ENCODE data around the gene MSANTD3. TPM values are rescaled to one million over a fixed set of nuclear protein-coding genes. Genes with fewer than 3 reads are reported as not detected.

Gene MSANTD3
- total and polyA plus RNA-seq, 4 donors, result 4.3 to 7.4 (median 6.6) TPM

DNA sequence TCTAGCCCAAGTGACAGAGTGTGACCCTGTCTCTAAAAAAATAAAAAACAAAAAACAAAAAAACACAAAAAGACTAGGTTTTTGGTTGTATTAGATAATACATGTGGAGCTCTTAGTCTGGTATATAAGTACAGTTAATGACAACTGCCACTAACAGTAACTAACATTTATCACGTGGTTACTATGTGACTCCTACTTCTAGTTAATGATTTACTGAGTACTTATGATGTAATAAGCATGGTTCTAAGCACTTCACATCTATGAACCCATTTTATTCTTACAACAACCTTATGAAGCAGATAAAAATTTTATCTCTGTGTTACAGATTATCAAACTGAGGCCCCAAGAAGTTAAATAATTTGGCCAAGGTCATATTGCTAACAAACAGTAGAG is 39.9 kb downstream of the MSANTD3 start:
- H3K27me3 ChIP-seq (ENCODE audit: control insufficient read depth in 4 of 4, insufficient read depth in 4 of 4, low read length in 3 of 4), result no peaks in the 10 kb centered on the region
- H3K4me1 ChIP-seq (ENCODE audit: control insufficient read depth in 4 of 4, insufficient read depth in 4 of 4, low read length in 3 of 4), result no peaks in the 10 kb centered on the region
- H3K27ac ChIP-seq (ENCODE audit: low read depth in 1 of 2, low read length in 2 of 2), result no peak overlapping the region
- no peaks in the 10 kb centered on the region for H3K9me3 ChIP-seq (ENCODE audit: control insufficient read depth in 4 of 4, low read length in 3 of 4)
- DNase-seq (ENCODE audit: low spot score), result no peak
- no peak overlapping the region for H3K9ac ChIP-seq (ENCODE audit: low read depth in 1 of 2, low read length in 2 of 2)
- H3K36me3 ChIP-seq (ENCODE audit: control insufficient read depth in 4 of 4, insufficient read depth in 3 of 4, low read depth in 1 of 4, low read length in 3 of 4), result no peaks in the 10 kb centered on the region
- WGBS, result 33% methylated on average over 1 of the region's 1 CpG
- H3K4me3 ChIP-seq (ENCODE audit: low read depth in 1 of 3, low read length in 3 of 3), result no peak overlapping the region
- no peak for TF ChIP-seq SP1 (IDR thresholded peaks at IDR 0.05)
- no peak for TF ChIP-seq TAF1 (conservative IDR thresholded peaks at IDR 0.05)
- no peak for TF ChIP-seq JUND (IDR thresholded peaks at IDR 0.05)
- TF ChIP-seq, protein P1, sequence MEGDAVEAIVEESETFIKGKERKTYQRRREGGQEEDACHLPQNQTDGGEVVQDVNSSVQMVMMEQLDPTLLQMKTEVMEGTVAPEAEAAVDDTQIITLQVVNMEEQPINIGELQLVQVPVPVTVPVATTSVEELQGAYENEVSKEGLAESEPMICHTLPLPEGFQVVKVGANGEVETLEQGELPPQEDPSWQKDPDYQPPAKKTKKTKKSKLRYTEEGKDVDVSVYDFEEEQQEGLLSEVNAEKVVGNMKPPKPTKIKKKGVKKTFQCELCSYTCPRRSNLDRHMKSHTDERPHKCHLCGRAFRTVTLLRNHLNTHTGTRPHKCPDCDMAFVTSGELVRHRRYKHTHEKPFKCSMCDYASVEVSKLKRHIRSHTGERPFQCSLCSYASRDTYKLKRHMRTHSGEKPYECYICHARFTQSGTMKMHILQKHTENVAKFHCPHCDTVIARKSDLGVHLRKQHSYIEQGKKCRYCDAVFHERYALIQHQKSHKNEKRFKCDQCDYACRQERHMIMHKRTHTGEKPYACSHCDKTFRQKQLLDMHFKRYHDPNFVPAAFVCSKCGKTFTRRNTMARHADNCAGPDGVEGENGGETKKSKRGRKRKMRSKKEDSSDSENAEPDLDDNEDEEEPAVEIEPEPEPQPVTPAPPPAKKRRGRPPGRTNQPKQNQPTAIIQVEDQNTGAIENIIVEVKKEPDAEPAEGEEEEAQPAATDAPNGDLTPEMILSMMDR (IDR thresholded peaks at IDR 0.05; ENCODE audit: low read depth, low read length, missing input control), result no peak
- no peak for TF ChIP-seq RXRA (IDR thresholded peaks at IDR 0.05)
- no peak for TF ChIP-seq GABPA (IDR thresholded peaks at IDR 0.05 in 1 of 2, conservative IDR thresholded peaks at IDR 0.05 in 1 of 2)
- TF ChIP-seq, protein P2, sequence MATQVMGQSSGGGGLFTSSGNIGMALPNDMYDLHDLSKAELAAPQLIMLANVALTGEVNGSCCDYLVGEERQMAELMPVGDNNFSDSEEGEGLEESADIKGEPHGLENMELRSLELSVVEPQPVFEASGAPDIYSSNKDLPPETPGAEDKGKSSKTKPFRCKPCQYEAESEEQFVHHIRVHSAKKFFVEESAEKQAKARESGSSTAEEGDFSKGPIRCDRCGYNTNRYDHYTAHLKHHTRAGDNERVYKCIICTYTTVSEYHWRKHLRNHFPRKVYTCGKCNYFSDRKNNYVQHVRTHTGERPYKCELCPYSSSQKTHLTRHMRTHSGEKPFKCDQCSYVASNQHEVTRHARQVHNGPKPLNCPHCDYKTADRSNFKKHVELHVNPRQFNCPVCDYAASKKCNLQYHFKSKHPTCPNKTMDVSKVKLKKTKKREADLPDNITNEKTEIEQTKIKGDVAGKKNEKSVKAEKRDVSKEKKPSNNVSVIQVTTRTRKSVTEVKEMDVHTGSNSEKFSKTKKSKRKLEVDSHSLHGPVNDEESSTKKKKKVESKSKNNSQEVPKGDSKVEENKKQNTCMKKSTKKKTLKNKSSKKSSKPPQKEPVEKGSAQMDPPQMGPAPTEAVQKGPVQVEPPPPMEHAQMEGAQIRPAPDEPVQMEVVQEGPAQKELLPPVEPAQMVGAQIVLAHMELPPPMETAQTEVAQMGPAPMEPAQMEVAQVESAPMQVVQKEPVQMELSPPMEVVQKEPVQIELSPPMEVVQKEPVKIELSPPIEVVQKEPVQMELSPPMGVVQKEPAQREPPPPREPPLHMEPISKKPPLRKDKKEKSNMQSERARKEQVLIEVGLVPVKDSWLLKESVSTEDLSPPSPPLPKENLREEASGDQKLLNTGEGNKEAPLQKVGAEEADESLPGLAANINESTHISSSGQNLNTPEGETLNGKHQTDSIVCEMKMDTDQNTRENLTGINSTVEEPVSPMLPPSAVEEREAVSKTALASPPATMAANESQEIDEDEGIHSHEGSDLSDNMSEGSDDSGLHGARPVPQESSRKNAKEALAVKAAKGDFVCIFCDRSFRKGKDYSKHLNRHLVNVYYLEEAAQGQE (IDR thresholded peaks at IDR 0.05), result no peak
- no peak for TF ChIP-seq YY1 (IDR thresholded peaks at IDR 0.05)
- TF ChIP-seq EGR1 (IDR thresholded peaks at IDR 0.05; ENCODE audit: low read depth in 2 of 2), result no peak
- TF ChIP-seq NR2F2 (IDR thresholded peaks at IDR 0.05), result no peak
- no peak for TF ChIP-seq FOXA2 (IDR thresholded peaks at IDR 0.05)
- TF ChIP-seq, protein P3, sequence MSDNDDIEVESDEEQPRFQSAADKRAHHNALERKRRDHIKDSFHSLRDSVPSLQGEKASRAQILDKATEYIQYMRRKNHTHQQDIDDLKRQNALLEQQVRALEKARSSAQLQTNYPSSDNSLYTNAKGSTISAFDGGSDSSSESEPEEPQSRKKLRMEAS (IDR thresholded peaks at IDR 0.05), result no peak
- TF ChIP-seq FOXA1 (IDR thresholded peaks at IDR 0.05), result no peak
- TF ChIP-seq, protein P4, sequence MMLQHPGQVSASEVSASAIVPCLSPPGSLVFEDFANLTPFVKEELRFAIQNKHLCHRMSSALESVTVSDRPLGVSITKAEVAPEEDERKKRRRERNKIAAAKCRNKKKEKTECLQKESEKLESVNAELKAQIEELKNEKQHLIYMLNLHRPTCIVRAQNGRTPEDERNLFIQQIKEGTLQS (IDR thresholded peaks at IDR 0.05), result no peak
- TF ChIP-seq, protein P5, sequence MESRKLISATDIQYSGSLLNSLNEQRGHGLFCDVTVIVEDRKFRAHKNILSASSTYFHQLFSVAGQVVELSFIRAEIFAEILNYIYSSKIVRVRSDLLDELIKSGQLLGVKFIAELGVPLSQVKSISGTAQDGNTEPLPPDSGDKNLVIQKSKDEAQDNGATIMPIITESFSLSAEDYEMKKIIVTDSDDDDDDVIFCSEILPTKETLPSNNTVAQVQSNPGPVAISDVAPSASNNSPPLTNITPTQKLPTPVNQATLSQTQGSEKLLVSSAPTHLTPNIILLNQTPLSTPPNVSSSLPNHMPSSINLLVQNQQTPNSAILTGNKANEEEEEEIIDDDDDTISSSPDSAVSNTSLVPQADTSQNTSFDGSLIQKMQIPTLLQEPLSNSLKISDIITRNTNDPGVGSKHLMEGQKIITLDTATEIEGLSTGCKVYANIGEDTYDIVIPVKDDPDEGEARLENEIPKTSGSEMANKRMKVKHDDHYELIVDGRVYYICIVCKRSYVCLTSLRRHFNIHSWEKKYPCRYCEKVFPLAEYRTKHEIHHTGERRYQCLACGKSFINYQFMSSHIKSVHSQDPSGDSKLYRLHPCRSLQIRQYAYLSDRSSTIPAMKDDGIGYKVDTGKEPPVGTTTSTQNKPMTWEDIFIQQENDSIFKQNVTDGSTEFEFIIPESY (IDR thresholded peaks at IDR 0.05), result no peak

DNA sequence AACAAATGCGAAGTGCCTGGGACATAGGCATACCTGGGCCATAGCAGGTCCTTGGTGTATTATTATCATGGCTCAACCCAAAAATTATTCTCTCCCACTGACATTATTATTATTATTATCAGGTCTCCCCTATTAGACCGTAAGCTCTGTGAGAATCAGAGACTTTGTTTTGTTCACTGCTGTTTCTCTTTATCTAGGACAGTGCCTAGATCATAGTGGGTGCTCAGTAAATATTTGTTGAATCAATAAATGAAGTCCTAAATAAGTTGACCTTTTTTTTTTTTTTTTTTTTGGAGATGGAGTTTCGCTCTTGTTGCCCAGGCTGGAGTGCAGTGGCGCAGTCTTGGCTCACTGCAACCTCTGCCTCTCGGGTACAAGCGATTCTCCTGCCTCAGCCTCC is 41.1 kb downstream of the MSANTD3 start:
- no peak for TF ChIP-seq NR2F2 (IDR thresholded peaks at IDR 0.05)
- no peak for TF ChIP-seq FOXA1 (IDR thresholded peaks at IDR 0.05)
- no peak for TF ChIP-seq EGR1 (IDR thresholded peaks at IDR 0.05; ENCODE audit: low read depth in 2 of 2)
- TF ChIP-seq HNF4A (conservative IDR thresholded peaks at IDR 0.05), result no peak
- no peak for TF ChIP-seq YY1 (IDR thresholded peaks at IDR 0.05)
- TF ChIP-seq, protein P3 (IDR thresholded peaks at IDR 0.05), result no peak
- TF ChIP-seq, protein P4 (IDR thresholded peaks at IDR 0.05), result no peak
- TF ChIP-seq SP1 (IDR thresholded peaks at IDR 0.05), result no peak
- Histone ChIP-seq H3K36me3 (ENCODE audit: control insufficient read depth in 4 of 4, insufficient read depth in 3 of 4, low read depth in 1 of 4, low read length in 3 of 4) (no peaks in the 10 kb centered on the region), H3K27me3 (ENCODE audit: control insufficient read depth in 4 of 4, insufficient read depth in 4 of 4, low read length in 3 of 4) (peaks cover 0 to 3% (median 0%) of the 10 kb centered on the region in 4 donors), H3K9me3 (ENCODE audit: control insufficient read depth in 4 of 4, low read length in 3 of 4) (no peaks in the 10 kb centered on the region), H3K4me3 (ENCODE audit: low read depth in 1 of 3, low read length in 3 of 3) (no peak overlapping the region), H3K9ac (ENCODE audit: low read depth in 1 of 2, low read length in 2 of 2) (no peak overlapping the region), H3K27ac (ENCODE audit: low read depth in 1 of 2, low read length in 2 of 2) (no peak overlapping the region), H3K4me1 (ENCODE audit: control insufficient read depth in 4 of 4, insufficient read depth in 4 of 4, low read length in 3 of 4) (peaks cover 0 to 3% (median 1%) of the 10 kb centered on the region in 4 donors)
- DNase-seq (ENCODE audit: low spot score), result no peak
- 82% methylated on average over 6 of the region's 6 CpGs for WGBS
